Measurements from ENCODE around the gene NFE2L1.
A peak's percentile ranks its signal among the peaks of the same experiment; 100 is the strongest.
"Not testable (repeated sequence)": the region's sequence is repeated elsewhere in the genome, so short reads cannot be mapped to it uniquely, and the experiment has no call there.

The NFE2L1 gene

DNA sequence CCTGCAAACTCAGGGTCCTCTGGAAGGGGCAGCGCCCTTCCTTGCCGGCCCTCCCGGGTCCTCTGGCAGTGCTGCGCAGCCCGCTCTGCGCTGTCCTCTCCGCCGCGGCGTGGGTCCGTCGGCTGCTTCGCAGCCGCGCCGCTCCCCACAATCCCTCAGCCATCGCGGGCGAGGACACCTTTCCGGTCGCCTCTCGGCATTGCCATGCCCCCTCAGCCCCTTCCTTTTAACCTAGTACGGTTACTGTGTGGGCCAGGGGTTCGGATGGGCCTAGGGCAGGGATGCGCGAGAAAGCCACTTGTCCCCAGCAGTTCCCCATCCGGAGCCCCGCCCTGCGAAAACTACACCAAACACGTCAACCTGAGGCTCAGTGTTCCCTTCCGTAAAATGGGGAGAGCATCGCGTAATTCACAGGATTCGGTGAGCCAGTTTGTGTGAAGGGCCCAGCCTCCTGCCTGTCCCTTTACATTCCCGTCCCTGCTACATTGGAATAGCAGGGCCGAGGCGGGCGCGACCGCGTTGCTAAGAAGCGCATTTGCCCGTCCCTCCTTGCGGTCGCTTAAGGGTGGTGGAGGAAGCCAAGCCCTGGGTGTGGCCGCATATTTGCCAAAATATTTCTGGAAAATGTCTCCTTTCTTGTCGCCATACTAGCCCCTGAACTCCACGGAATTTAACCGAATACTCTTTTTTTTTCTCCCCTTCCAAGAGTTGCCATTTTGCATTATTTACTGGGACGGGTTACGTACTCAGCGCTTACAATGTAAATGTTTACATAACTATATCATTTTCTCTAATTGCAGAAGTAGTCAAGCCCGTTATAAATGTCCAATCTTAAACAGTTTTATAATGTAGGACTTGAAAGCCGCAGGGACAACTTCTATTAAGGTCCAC, 23.8 kb upstream of the NFE2L1 start:
- Histone ChIP-seq H3K4me1 (ENCODE audit: insufficient read depth, low read length) (peaks cover 32% of the 10 kb centered on the region), H3K36me3 (ENCODE audit: insufficient read depth, low read length) (no peaks in the 10 kb centered on the region), H3K9me3 (ENCODE audit: low read length) (no peaks in the 10 kb centered on the region), H3K27ac (ENCODE audit: low read depth, low read length) (peak overlapping the region; percentile 89), H3K4me3 (ENCODE audit: low read depth in 1 of 2, low read length in 2 of 2) (peak overlapping the region; percentile 24 to 76), H3K9ac (ENCODE audit: low read length) (peak overlapping the region; percentile 39), H3K27me3 (ENCODE audit: control insufficient read depth in 1 of 2, insufficient read depth in 2 of 2, low read length in 2 of 2) (peaks cover 0 to 12% of the 10 kb centered on the region in 2 donors)

DNA sequence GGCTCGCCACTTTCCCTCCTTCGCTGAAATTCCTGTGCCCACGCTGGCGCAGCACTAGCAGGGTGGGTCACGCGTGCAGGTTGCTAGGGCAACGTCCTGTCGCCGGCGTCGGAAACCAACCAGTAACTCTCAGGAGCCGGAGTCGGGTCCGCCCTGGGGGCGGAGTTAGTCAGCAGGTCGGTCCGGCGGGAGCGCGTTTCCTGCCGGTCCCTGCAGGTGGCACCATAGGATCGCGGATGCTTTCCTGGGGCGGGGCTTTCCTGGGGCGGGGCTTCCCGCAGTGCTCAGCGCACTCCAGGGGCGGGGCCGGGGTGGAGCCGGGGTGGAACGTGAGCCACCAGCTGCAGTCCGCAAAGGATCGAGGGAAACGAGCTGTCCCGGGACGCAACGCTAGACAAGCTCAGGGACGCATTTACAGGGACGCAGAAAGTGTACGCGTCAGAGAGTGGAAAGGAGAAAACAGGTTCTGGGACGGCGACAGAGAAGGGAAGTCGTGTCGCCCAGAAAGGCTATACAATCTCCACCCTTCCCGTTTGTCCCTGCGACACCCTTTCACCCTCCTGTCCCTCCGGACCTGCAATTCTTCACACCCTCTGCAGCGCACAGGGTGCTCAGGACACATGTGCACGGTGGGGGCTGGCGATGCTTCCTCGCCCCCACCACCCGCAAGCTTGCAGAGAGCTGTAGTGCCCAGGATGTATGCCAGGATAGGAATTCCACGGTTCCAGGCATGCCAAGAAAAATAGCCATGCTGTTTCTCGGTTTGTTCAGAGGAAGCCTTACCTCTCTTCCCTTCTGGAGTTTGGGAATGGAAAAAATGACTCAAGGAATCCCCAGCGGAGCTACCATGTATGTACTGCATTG, 22.9 kb upstream of the NFE2L1 start:
- H3K27me3 ChIP-seq (ENCODE audit: control insufficient read depth in 1 of 2, insufficient read depth in 2 of 2, low read length in 2 of 2): peaks cover 0 to 12% of the 10 kb centered on the region in 2 donors
- peak overlapping the region; percentile 67 to 76 for H3K4me3 ChIP-seq (ENCODE audit: low read depth in 1 of 2, low read length in 2 of 2)
- no peaks in the 10 kb centered on the region for H3K9me3 ChIP-seq (ENCODE audit: low read length)
- H3K4me1 ChIP-seq (ENCODE audit: insufficient read depth, low read length): peaks cover 32% of the 10 kb centered on the region
- H3K36me3 ChIP-seq (ENCODE audit: insufficient read depth, low read length): no peaks in the 10 kb centered on the region
- peak overlapping the region; percentile 60 for H3K27ac ChIP-seq (ENCODE audit: low read depth, low read length)
- H3K9ac ChIP-seq (ENCODE audit: low read length): peak overlapping the region; percentile 40

DNA sequence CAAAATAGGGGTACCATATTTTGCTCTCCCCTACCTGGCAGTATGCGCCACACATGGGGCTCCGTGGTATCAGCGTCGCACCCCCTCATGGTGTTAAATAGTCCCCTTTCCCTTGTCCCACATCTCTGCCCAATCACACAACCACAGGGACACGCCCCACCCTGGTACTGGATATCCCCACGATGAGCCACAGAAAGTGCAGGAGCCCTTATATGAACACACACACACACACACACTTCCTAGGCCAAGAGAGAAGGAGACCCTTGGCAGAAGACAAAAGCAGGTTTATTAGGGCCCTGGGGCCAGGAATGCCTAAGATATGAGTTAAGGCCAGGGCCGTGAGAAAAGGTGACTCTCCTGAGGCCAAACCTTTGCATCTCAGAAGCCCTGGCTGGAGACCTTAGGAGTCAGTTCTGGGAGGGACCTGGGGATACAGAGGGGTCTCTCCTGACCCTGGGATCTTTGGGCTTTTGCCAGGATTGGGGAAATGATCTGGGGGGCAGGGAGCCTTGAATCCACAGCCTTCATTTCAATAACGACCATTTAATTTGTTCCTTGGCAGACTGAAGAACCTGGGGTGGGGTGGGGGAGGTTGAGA, 22.2 kb upstream of the NFE2L1 start:
- H3K27me3 ChIP-seq (ENCODE audit: control insufficient read depth in 1 of 2, insufficient read depth in 2 of 2, low read length in 2 of 2): peaks cover 0 to 12% of the 10 kb centered on the region in 2 donors
- H3K27ac ChIP-seq (ENCODE audit: low read depth, low read length): peak overlapping the region; percentile 60
- no peaks in the 10 kb centered on the region for H3K36me3 ChIP-seq (ENCODE audit: insufficient read depth, low read length)
- H3K4me1 ChIP-seq (ENCODE audit: insufficient read depth, low read length): peaks cover 32% of the 10 kb centered on the region
- H3K9me3 ChIP-seq (ENCODE audit: low read length): no peaks in the 10 kb centered on the region
- H3K9ac ChIP-seq (ENCODE audit: low read length): peak overlapping the region; percentile 40
- H3K4me3 ChIP-seq (ENCODE audit: low read depth in 1 of 2, low read length in 2 of 2): peak overlapping the region; percentile 67 to 76

DNA sequence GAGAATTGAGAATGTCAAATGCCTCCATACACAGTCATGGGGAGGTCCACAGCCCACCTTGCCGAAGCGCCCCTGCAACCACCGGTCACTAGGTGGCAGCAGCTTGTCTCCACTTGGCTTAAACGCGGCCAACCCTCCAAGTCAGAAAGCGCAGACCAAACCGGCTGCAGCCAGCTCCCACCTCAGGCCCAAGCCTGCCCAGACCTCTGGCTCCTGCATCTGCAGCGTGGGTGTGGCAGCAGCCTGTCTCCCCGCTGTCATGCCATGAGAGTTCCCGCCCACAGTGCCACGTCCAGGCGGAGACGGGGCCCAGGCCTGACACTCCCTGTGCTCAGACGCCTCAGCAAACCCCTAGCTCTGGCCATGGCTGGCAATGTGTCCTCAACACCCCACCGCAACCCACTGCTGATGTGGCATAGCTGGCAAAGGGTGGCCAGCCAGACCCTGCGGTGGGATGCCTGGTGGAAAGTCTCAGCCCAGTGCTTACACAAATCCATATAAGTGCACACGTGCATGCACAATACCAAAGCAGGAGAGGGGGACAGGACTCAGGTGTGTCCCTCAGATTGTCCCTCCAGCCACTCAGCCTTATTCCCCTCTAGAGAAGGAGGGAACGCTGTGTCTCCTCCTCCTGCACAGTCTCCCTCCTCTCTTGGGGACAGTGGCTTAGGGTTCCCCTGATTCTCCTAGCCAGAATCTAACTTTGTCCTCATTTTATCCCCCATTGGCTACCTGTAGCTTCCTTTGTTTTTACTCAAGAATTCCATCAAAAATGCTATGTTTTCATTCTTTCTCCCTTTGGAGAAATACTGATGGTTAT, 21.4 kb upstream of the NFE2L1 start:
- H3K27me3 ChIP-seq (ENCODE audit: control insufficient read depth in 1 of 2, insufficient read depth in 2 of 2, low read length in 2 of 2): peaks cover 0 to 12% of the 10 kb centered on the region in 2 donors
- peak overlapping the region in 1 of 2 donors; percentile 76 for H3K4me3 ChIP-seq (ENCODE audit: low read depth in 1 of 2, low read length in 2 of 2)
- H3K9ac ChIP-seq (ENCODE audit: low read length): no peak overlapping the region
- H3K27ac ChIP-seq (ENCODE audit: low read depth, low read length): peak overlapping the region; percentile 27
- peaks cover 32% of the 10 kb centered on the region for H3K4me1 ChIP-seq (ENCODE audit: insufficient read depth, low read length)
- no peaks in the 10 kb centered on the region for H3K9me3 ChIP-seq (ENCODE audit: low read length)
- H3K36me3 ChIP-seq (ENCODE audit: insufficient read depth, low read length): no peaks in the 10 kb centered on the region

DNA sequence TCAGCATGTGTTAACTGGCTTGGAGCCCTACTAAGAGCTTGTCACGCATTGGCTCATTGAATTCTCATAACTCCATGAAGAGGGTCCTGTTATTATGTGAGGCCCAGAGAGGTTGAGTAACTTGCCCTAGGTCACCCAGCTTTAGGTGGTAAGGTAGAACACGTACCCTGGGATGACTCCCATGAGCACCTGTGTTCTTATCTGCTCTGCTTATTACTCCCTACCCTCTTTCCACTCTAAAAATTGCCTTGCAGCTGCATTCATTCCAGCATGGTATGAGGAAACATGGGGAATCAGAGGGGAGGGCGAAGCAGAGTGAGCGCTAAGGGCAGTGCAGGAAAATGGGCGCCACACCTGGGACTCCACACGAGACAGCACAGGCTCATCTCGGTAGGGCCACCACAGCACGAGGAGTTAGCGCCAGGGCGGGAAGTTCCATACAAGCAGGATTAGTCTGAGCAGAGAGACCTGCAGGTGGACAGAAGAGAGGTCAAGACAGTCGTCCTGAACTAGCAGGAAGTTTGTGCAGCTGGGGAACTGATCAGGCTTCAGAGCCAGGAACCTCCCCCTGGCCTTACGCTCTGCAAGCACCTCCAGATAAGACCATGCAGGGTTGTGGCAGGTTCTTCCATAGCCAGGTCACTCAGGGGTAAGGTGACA, 20.7 kb upstream of the NFE2L1 start:
- Histone ChIP-seq H3K36me3 (ENCODE audit: insufficient read depth, low read length) (no peaks in the 10 kb centered on the region), H3K9me3 (ENCODE audit: low read length) (no peaks in the 10 kb centered on the region), H3K27me3 (ENCODE audit: control insufficient read depth in 1 of 2, insufficient read depth in 2 of 2, low read length in 2 of 2) (peaks cover 0 to 12% of the 10 kb centered on the region in 2 donors), H3K4me1 (ENCODE audit: insufficient read depth, low read length) (peaks cover 32% of the 10 kb centered on the region), H3K27ac (ENCODE audit: low read depth, low read length) (no peak overlapping the region), H3K9ac (ENCODE audit: low read length) (no peak overlapping the region), H3K4me3 (ENCODE audit: low read depth in 1 of 2, low read length in 2 of 2) (no peak overlapping the region)

DNA sequence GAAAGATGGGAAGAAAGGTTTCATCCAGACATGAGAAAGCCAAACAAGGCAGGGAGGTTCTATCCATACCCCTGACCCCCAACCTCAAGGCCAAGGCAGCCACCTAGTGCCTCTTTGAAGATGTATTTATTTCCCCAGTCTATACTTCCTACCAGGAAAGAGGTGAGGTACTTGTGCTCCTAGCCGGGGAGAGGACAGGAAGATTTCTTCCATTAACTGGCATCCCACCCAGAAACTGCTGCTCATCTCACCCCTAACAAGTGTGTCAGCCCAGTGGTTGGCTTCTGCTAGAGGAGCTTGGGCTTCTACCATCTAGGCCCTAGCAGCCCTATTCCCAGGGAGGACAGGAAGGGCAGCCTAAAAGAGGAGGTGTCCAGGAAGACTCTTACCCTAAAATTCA, 19.4 kb upstream of the NFE2L1 start:
- Histone ChIP-seq H3K4me3 (ENCODE audit: low read depth in 1 of 2, low read length in 2 of 2) (no peak overlapping the region), H3K36me3 (ENCODE audit: insufficient read depth, low read length) (peaks cover 5% of the 10 kb centered on the region), H3K4me1 (ENCODE audit: insufficient read depth, low read length) (peaks cover 26% of the 10 kb centered on the region)

DNA sequence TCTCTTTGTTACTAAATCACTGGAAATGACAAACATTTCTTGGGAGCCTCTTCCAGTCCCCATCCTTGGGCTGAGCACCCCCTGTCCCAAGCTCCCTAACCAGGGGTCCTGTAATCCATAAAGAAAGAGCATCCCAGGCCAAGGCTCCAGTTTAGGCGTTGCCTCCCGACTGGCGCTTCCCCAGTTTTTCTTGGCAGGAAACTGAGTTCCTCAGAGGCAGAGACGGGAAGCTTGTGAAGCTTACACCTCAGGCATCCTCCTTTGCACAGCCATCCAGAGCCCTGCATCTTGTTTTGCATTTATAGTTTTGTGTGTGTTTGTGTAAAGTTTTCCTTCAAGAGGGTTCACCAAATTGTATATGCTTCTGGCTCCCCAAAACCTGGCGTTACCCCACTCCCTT, 17.6 kb upstream of the NFE2L1 start:
- no peak overlapping the region for H3K4me3 ChIP-seq (ENCODE audit: low read depth in 1 of 2, low read length in 2 of 2)
- H3K9me3 ChIP-seq (ENCODE audit: low read length): no peaks in the 10 kb centered on the region
- H3K36me3 ChIP-seq (ENCODE audit: insufficient read depth, low read length): peaks cover 5% of the 10 kb centered on the region
- no peak overlapping the region for H3K9ac ChIP-seq (ENCODE audit: low read length)
- H3K27ac ChIP-seq (ENCODE audit: low read depth, low read length): peak overlapping the region; percentile 10
- peaks cover 15% of the 10 kb centered on the region for H3K4me1 ChIP-seq (ENCODE audit: insufficient read depth, low read length)
- H3K27me3 ChIP-seq (ENCODE audit: control insufficient read depth in 1 of 2, insufficient read depth in 2 of 2, low read length in 2 of 2): no peaks in the 10 kb centered on the region

More for the DNA sequence above, 19.4 kb upstream of the NFE2L1 start:
- Histone ChIP-seq H3K27ac (ENCODE audit: low read depth, low read length) (no peak overlapping the region), H3K9ac (ENCODE audit: low read length) (no peak overlapping the region), H3K27me3 (ENCODE audit: control insufficient read depth in 1 of 2, insufficient read depth in 2 of 2, low read length in 2 of 2) (peaks cover 0 to 7% of the 10 kb centered on the region in 2 donors), H3K9me3 (ENCODE audit: low read length) (no peaks in the 10 kb centered on the region)

DNA sequence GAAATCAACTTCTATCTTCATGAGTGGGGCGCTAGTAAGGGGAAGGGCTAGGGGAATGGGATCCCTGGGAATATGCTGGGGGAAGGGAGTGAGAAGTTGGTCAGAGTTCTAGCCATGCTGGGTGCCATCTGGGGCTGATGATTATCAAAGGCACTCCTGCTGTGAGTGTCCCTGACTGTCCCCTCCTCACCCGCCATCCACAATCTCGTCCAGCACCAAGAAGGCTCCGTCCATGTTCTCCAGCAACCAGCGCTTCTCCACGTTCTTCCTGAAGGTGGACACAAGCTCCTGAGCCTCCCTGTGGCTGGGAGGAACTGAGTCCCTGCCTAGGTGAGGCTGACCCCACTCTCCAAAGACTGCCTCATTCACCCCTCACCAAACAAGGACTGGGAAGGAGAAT, 16.2 kb upstream of the NFE2L1 start:
- Histone ChIP-seq H3K27me3 (ENCODE audit: control insufficient read depth in 1 of 2, insufficient read depth in 2 of 2, low read length in 2 of 2) (no peaks in the 10 kb centered on the region), H3K36me3 (ENCODE audit: insufficient read depth, low read length) (peaks cover 5% of the 10 kb centered on the region), H3K9ac (ENCODE audit: low read length) (no peak overlapping the region), H3K4me3 (ENCODE audit: low read depth in 1 of 2, low read length in 2 of 2) (no peak overlapping the region), H3K9me3 (ENCODE audit: low read length) (no peaks in the 10 kb centered on the region), H3K4me1 (ENCODE audit: insufficient read depth, low read length) (peaks cover 8% of the 10 kb centered on the region), H3K27ac (ENCODE audit: low read depth, low read length) (no peak overlapping the region)

DNA sequence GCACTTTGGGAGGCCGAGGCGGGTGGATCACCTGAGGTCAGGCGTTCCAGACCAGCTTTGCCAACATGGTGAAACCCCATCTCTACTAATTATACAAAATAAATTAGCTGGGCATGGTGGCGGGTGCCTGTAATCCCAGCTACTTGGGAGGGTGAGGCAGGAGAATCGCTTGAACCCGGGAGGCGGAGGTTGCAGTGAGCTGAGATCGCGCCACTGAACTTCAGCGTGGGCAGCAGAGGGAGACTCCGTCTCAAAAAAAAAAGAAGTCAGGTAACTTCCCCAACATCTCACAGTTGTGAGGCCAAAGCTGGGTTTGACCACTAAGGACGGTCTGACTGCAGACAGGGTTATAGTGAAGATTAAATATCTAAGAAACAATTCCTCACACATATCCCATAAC, 13.4 kb upstream of the NFE2L1 start:
- not testable (repeated sequence) for H3K27ac ChIP-seq (ENCODE audit: low read depth, low read length); H3K27me3 ChIP-seq (ENCODE audit: control insufficient read depth in 1 of 2, insufficient read depth in 2 of 2, low read length in 2 of 2); H3K4me3 ChIP-seq (ENCODE audit: low read depth in 1 of 2, low read length in 2 of 2); H3K9ac ChIP-seq (ENCODE audit: low read length); H3K36me3 ChIP-seq (ENCODE audit: insufficient read depth, low read length); H3K9me3 ChIP-seq (ENCODE audit: low read length)
- H3K4me1 ChIP-seq (ENCODE audit: insufficient read depth, low read length): peaks cover 14% of the 10 kb centered on the region

DNA sequence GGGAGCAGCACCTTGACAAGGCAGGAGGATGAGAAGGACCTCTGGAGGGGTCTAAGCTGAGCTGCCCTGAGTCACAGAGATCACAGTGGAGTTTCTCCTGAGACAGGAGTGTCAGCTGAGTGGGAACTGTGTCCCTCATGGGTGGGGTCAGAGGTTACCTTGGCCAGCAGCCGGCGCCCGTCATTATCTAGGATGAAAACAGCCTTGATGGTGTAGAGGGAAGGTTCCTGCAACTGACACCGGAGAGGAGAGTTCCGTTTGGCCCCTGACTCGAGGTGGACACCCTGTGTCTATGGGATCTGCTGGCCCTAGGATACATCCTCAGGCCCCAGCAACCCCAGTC, 11.5 kb upstream of the NFE2L1 start:
- no peaks in the 10 kb centered on the region for H3K27me3 ChIP-seq (ENCODE audit: control insufficient read depth in 1 of 2, insufficient read depth in 2 of 2, low read length in 2 of 2)
- H3K9ac ChIP-seq (ENCODE audit: low read length): no peak overlapping the region
- no peaks in the 10 kb centered on the region for H3K9me3 ChIP-seq (ENCODE audit: low read length)
- H3K36me3 ChIP-seq (ENCODE audit: insufficient read depth, low read length): peaks cover 5% of the 10 kb centered on the region
- peaks cover 14% of the 10 kb centered on the region for H3K4me1 ChIP-seq (ENCODE audit: insufficient read depth, low read length)
- peak overlapping the region; percentile 82 for H3K27ac ChIP-seq (ENCODE audit: low read depth, low read length)
- peak overlapping the region; percentile 68 to 80 for H3K4me3 ChIP-seq (ENCODE audit: low read depth in 1 of 2, low read length in 2 of 2)

All from muscle layer of colon (tissue), 2 donors.